NCI-H1105 (cell line): ENCODE results near the gene GALNT14.

Experiments
- DNase-seq: peaks from one replicate; lab custom pipeline; 2025; lab: John Stamatoyannopoulos, UW

The GALNT14 gene

DNA sequence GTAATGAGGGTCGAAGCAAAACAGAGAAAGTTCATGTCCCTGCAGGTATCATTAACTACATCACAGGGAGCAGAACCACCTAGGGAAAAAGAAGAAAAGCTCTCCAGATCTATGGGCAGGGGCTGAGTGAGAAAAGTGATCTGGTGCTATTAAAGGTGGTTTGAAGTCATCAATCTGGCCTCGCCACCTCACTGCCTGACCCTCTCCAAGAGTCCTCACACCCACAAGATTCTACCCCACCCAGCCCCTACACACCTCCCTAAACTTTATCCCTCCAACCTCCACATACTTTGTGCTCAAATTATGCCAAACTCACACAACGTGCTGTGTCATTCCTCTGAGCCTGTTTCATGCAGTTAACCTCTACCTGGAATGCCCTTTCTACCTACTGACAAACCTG is 2.2 kb downstream of the GALNT14 start:
- no peak for DNase-seq

DNA sequence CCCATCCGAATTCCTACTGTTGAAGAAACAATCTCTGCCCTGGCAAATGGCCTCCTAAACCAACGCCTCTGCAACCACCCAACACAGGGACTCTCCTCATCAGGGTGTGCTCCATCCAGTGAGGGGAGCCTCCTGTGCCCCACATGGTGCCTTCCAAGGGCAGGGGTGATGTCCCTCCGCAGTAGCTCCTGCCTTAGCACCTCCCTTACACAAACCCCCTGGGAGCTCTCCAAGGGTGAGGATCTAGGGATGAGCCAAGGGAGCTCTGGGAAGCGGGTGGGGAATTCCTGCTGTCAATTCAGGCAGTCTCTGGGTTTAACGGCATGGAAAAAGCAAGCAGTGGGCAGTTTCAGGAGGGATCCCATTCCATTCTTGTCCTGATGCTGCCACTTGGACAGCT is 3.8 kb downstream of the GALNT14 start:
- DNase-seq: no peak

DNA sequence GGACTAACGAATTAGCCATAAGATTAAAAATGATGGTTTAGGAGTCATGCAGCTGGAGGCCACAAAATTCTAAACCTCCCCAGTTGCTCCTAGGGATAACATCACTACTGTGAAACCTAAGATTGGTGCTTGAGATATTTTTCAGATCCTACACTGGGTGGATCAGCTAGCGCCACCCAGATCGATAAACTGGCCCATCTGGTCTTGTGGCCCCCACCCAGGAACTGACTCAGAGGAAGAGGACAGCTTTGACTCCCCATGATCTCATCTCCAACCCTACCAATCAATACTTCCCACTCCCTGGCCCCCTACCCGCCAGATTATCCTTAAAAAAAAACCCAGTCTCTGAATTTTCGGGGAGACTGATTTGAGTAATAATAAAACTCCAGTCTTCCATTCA is 5.5 kb downstream of the GALNT14 start:
- DNase-seq: no peak

GRCh38 chr2:31131871-31132270 is 6.4 kb downstream of the GALNT14 start:
- DNase-seq: no peak

DNA sequence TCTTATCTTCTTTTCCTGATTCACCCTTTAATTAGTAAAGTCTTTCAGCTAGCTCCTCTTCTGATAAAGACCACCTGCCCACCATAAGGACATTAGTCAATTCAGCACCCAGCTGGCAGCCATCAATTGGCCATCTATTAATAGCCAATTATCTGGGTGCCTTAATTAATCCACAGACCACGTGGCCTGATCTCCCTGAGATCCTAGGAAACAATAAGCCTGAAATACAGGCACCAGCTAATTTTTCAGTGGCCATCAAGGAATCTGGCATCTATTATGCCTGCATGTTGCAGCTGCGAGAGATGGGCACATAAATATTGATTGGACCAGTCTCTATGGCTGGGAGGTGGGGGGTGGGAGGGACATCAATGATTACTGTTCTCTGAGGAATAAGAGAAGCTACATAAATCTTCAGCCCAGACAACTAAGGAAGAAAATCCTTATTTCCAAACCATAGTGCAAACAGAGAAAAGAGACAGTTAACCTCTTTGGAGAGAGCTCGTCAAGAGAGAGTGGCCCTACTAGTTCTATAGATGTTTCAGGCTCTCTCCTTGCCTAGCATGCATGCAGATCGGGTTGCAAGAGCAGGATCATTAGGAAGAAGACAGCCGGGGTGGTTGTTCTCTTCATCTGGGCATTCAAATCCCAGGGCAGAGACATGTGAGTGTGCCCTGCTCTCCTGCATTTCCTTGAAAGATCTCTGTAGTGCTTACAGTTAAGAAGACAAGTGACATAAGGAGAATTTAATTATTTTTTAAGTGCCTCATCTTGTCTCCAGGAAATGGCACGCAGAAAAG is 8.7 kb downstream of the GALNT14 start:
- no peak for DNase-seq

GRCh38 chr2:31127931-31128330 is 10.3 kb downstream of the GALNT14 start:
- no peak for DNase-seq

DNA sequence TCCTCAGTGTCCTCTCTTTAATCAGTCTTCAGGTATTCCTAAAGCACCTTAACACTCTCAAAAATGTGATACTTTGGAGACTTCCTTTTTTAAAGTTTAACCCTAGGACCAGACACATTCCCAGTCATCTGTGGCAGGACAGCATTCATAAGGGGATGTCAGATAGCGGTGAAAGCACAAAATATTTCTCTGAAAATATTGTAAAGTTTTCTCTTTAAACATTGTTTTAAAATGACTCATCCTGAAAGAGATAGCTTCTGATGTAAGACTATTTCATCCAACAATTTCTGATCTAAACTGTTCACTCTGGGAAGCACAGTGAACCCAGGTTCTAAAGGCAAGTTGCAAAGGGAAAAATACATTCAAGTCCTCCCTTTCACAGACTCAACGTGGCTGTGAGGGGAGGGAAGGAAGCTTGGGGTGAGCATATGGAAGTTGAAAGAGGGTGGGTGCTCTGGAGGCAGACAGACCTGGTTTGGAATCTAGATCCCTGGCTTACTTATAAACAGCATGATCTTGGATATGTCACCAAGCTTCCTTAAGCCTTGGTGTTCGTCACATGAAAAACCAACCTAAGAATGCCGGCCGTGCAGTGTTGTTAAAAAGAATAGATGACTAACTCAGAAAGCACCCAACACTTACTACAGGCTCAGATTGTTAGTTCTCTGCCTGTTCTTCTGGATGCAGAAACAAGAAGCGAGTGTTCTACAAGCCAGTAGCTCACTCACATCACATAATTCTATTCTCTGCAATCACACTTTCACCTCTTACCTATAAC is 12.1 kb downstream of the GALNT14 start:
- no peak for DNase-seq

- no peak for DNase-seq
Observed at GRCh38 chr2:31124904-31125303, 13.3 kb downstream of the GALNT14 start.

- DNase-seq: no peak
Observed at GRCh38 chr2:31122133-31122532, 16.1 kb downstream of the GALNT14 start.

DNA sequence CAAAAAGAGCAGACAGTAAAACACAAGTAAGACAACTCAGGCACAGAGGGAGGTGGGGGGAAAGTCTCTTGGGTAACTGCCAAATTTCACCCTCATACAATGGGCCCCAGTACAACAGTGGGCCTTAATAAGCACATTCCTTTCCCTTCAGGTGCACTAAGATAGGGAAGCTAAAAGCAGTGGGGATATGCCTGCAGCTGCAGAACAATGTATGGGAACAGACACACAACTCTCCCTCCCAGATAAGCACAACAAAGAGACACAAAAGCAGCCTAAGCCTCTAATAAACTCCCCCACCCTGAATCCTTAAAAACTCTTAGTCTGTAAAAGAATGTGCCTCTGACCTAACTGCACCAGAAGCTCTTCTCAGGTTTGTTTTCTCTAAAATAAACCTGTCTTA is 24.5 kb downstream of the GALNT14 start:
- no peak for DNase-seq

DNA sequence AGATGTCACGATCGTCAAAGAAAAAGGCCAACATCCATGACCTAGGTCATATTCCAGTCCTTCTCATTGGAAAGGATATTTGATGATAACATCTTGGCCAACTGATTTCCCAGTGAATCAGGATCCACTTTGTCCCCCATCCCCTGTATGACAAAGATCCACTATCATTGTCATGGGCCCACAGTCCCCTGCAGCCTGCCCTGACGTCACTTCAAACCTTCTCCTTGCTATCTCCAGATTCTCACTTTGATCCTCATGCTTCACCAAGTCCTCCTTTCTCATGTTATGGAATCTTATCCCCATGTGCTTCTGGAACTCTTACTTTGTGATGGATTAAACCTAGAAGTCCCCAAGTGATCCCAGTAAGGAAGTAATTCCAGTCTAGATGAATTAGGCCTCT is 25.7 kb downstream of the GALNT14 start:
- DNase-seq: no peak

DNA sequence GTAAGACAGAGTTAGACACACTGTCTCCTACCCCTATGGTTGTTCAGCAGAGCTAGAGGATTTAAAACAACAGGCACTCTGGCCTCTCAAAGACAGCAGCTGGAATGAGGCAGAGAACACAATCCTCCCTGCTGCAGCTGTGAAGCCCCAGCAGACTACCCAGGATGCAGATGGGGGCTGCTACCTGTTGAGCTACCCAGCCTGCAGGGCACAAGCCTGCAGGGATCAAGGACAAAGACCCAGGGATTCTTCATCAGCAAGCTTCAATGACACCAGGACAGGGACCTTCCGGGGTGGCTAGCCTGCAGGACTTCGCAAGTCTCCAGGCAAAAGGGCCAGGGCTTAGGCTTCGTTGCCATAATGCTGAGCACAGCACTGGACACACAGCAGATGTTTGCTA is 27.2 kb downstream of the GALNT14 start:
- no peak for DNase-seq

GRCh38 chr2:31110431-31110830 is 27.8 kb downstream of the GALNT14 start:
- DNase-seq: no peak

DNA sequence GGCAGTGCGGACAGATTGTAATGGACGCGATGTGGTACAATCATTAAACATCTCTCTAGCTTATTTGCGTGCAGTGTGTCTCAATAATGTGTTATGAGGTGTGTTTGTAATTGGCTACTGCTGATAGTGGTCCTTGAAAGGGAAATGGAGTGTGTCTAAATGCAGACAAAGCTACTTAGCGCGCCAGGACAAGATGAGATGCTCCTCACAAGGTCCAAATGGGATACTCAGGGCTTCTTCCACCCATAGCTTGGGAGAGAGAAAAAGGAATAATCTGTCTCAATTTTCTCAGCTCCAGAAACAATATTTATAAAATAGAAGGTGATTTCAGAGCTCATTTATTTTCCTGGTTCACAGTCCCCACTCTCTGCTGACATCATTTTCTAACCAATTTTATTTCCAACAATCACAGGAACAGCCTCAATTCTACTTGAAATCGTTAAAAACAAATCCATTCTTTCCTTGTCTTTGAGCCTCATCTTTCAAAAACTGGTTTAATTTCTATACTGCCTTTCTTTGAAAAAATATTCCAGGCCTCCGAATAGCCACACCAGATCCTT is 28.5 kb downstream of the GALNT14 start:
- peak; percentile 13 for DNase-seq

GRCh38 chr2:31108561-31109286 is 29.5 kb downstream of the GALNT14 start:
- no peak for DNase-seq

DNA sequence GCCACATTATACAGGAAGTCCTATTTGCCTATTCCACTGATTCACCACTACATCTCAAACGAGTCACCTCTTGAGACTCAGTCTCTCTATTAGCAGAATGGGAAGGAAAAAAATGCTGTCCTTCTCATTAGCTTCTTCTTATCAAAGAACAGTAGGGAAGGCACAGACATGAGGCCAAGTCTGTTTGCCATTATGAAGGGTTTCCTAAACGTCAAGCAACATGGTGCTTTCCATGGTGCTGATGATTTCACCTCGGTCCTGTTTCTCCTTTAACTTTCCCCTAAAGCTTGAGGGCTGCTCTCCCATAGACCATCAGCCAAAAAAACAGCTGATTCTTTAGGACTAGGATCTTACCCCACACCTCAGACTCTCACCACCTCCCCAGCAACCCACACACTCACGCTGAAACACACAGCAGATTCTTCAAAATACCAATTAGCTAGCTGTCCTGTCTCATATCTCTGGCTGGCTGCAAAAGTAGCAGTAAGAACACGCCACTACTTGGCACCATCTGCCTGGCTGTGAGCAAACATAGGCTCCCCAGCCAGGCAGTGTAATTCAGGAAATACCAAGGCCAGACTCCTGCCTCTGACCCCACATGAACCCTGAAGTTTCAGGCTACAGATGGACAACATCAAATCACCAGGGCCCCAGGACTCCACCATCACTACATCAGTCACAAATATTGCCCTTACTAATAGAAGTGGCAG is 30.5 kb downstream of the GALNT14 start:
- no peak for DNase-seq

GRCh38 chr2:31101701-31102100 is 36.5 kb downstream of the GALNT14 start:
- no peak for DNase-seq

DNA sequence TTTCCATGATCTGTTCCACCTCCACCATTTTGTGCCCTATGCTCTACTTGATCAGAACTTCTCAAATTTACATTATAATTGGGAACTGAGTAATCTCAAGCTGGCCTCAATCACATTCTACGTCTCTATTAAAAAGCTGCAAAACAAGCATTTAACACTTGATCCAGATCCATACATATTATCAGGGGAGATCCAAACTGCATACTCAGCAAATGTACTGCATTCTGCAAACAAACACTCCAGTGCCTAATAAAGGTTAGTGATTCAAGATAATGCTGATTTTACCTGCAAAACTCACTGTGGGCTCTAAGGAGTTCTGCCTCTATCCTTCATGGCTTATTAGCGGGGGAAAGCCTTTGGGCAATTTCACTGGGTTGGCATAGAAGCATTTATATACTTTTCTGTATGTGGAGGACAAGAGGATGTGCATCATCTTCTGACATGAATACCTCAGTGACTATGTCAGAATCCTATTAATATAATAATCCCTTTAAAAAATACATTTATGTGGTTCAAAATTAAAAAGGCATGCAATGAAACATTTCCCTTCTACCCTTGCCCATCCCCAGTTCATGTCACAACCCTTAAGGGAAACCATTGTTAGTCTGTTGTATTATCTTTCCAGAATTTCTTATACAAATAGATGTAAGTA is 40.2 kb downstream of the GALNT14 start:
- no peak for DNase-seq

DNA sequence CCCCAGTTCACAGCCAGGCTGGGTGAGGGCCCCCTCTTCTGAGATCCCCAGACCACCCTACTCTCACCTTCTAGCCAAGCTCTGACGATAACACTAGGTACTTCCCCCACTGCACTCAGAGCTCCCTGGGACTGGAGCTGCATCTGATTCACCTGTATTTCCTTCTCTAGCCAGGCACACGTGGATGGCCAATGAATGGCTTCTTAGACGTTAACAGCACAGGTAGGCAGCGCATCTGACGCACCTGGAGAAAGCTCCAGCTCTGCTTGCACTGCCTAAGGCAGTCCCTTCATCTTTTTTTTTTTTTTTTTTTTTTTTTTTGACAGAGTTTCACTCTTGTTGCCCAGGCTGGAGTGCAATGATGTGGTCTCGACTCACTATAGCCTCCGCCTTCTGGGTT is 48.1 kb downstream of the GALNT14 start:
- DNase-seq: no peak

GRCh38 chr2:31089645-31090044 is 48.6 kb downstream of the GALNT14 start:
- DNase-seq: no peak

- DNase-seq: no peak
Observed at GRCh38 chr2:31088504-31089195, 49.6 kb downstream of the GALNT14 start.
